ENCODE results near the gene CAVIN3. TPM values are rescaled to one million over a fixed set of nuclear protein-coding genes. Genes with fewer than 3 reads are reported as not detected.

Gene CAVIN3
- total RNA-seq, 1 experiment from 2014 or later, result 41.5 TPM

- H3K4me3 Mint-ChIP-seq, result peak overlapping the region; percentile 77
- ATAC-seq, result peak; percentile 65
- peaks cover 57% of the 10 kb centered on the region for H3K4me1 Mint-ChIP-seq
- peak; percentile 76 for DNase-seq (ENCODE audit: low spot score)
- CTCF ChIA-PET, result interaction anchor here (0.5 to 8.6 kb wide), 13 partner anchors 8 to 218 kb away, joined by 3 to 102 read pairs (median 6); partner anchors contain the start of gene FHIP1B
- POLR2A ChIA-PET, result interaction anchor here (0.8 to 2.6 kb wide), 7 partner anchors 8 to 228 kb away, joined by 3 to 9 read pairs (median 3); partner anchors contain the start of genes ARFIP2, CCKBR and TIMM10B
- no peaks in the 10 kb centered on the region for H3K9me3 Mint-ChIP-seq
- peak overlapping the region; percentile 92 for H3K27ac Mint-ChIP-seq
- H3K36me3 Mint-ChIP-seq, result no peaks in the 10 kb centered on the region
- peaks cover 16% of the 10 kb centered on the region for H3K27me3 Mint-ChIP-seq (ENCODE audit: low read depth)
- TF ChIP-seq ESRRA (CRISPR knock-in tag; IDR thresholded peaks at IDR 0.05; ENCODE audit: borderline replicate concordance), result 0 out of 2 replicates have a peak, but pooled peaks have one; percentile 70
- no peak for TF ChIP-seq ZNF532 (CRISPR knock-in tag; IDR thresholded peaks at IDR 0.05; ENCODE audit: borderline replicate concordance)
- 0 out of 2 replicates have a peak, but pooled peaks have one; percentile 26 for TF ChIP-seq PRDM15 (CRISPR knock-in tag; IDR thresholded peaks at IDR 0.05)
- TF ChIP-seq RELA (CRISPR knock-in tag; IDR thresholded peaks at IDR 0.05; ENCODE audit: borderline replicate concordance), result peak; percentile 89; the same call in 1 of the 2 replicates
- TF ChIP-seq FOXP1 (CRISPR knock-in tag; IDR thresholded peaks at IDR 0.05; ENCODE audit: borderline replicate concordance), result peak; percentile 79; the same call in 1 of the 2 replicates
- TF ChIP-seq IRF1 (CRISPR knock-in tag; IDR thresholded peaks at IDR 0.05), result no peak; the same call in none of the 2 replicates
- TF ChIP-seq MYBL2 (CRISPR knock-in tag; IDR thresholded peaks at IDR 0.05), result peak; percentile 27; the same call in 1 of the 2 replicates
- TF ChIP-seq TEAD4 (CRISPR knock-in tag; IDR thresholded peaks at IDR 0.05), result no peak; the same call in 1 of the 2 replicates
- TF ChIP-seq E2F1 (CRISPR knock-in tag; IDR thresholded peaks at IDR 0.05), result peak; percentile 52; the same call in 1 of the 2 replicates
- TF ChIP-seq CTCF (IDR thresholded peaks at IDR 0.05), result no peak
- TF ChIP-seq KAT7 (CRISPR knock-in tag; IDR thresholded peaks at IDR 0.05; ENCODE audit: borderline replicate concordance), result 0 out of 2 replicates have a peak, but pooled peaks have one; percentile 78
- no peak for TF ChIP-seq HMGA2 (CRISPR knock-in tag; IDR thresholded peaks at IDR 0.05)
- TF ChIP-seq STAT6 (CRISPR knock-in tag; conservative IDR thresholded peaks at IDR 0.05; ENCODE audit: low read depth), result no peak; the same call in 1 of the 2 replicates
- TF ChIP-seq NR3C1 (CRISPR knock-in tag; conservative IDR thresholded peaks at IDR 0.05; ENCODE audit: low read depth), result no peak
- no peak; the same call in none of the 2 replicates for TF ChIP-seq ZNF232 (CRISPR knock-in tag; IDR thresholded peaks at IDR 0.05)
- no peak for TF ChIP-seq CDX4 (CRISPR knock-in tag; IDR thresholded peaks at IDR 0.05; ENCODE audit: borderline replicate concordance)
- TF ChIP-seq ZNF121 (CRISPR knock-in tag; IDR thresholded peaks at IDR 0.05), result 0 out of 2 replicates have a peak, but pooled peaks have one; percentile 3
- no peak for TF ChIP-seq JUN (CRISPR knock-in tag; IDR thresholded peaks at IDR 0.05)
- peak; percentile 48; the same call in 1 of the 2 replicates for TF ChIP-seq PRRX2 (CRISPR knock-in tag; IDR thresholded peaks at IDR 0.05)
- no peak for TF ChIP-seq ZMAT4 (CRISPR knock-in tag; IDR thresholded peaks at IDR 0.05)
Observed at GRCh38 chr11:6319704-6320410, 444 bp downstream of the CAVIN3 start.

Data from WTC11 (cell line).